Lower leg skin (tissue), 4 donors: ENCODE data around the gene PRL. TPM values are rescaled to one million over a fixed set of nuclear protein-coding genes. Genes with fewer than 3 reads are reported as not detected.

ENCODE experiments used
- DNase-seq, 2 donors: peaks; one replicate each; pipeline ENCODE4 v3.0.0-alpha.2; 2019; ENCODE audit warnings: low spot score in 2 of 2
- H3K4me3 ChIP-seq: fragments of 200-600 bp; sonication (generic); 2 replicates; pipeline ENCODE4 v1.5.1; 2017; ENCODE audit warnings: mild to moderate bottlenecking, low read depth; ENCODE audit not compliant: poor library complexity, severe bottlenecking
- POLR2A ChIP-seq, 2 donors: fragments of 450-650 bp; IDR thresholded peaks; one replicate each; pipeline ENCODE4 v1.6.1; 2016 to 2017; ENCODE audit warnings: antibody characterized with exemption in 2 of 2, mild to moderate bottlenecking in 1 of 2, moderate library complexity in 1 of 2
- WGBS, 2 donors: methylation state at CpG; one replicate each; pipeline ENCODE4 v1.1.5; 2018; 5-methylcytosine and 5-hydroxymethylcytosine counted together
- intact Hi-C: fragments of 100-400 bp; cut with DNase I; formaldehyde crosslinking; loops from one replicate; pipeline ENCODE4 v1.15.0; 2023; ENCODE audit warnings: low total_unique reads
- total RNA-seq, 4 donors: library from RNA; depleted of rRNA; stranded (reverse); fragments of >200 nt; gene quantifications; one replicate each; pipeline ENCODE4 v1.1.0, GENCODE V29; 2016
- TF ChIP-seq, protein P1 (sequence below), 3 donors: fragments of 450-650 bp; IDR thresholded peaks; one replicate each; pipeline ENCODE4 v1.5.1; 2016; ENCODE audit warnings: antibody characterized with exemption in 3 of 3, mild to moderate bottlenecking in 3 of 3, moderate library complexity in 2 of 3

Gene PRL
- total RNA-seq = not detected

DNA sequence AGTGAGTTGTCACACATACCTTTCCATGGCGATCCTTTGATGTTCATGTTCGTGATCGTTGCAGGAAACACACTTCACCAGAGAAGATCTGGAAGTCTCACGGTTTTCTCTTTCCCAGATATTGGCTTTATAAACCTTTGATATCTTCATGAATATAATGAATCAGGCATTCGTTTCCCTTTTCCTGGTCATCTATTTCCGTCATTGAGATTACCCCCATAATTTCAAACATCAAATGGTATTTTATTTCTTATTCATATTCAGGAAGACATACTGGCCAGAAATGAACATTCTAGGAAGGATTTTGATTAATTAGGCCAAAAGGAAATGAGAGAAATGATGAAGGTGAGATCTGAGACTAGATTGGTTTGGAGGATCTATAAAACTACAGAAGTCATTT is at the start of gene PRL:
PRL (minus strand) TSS at position 101 of the 400 bp plus-strand sequence; CDS start at position 47, 54 bp downstream.
- TF ChIP-seq, protein P1, sequence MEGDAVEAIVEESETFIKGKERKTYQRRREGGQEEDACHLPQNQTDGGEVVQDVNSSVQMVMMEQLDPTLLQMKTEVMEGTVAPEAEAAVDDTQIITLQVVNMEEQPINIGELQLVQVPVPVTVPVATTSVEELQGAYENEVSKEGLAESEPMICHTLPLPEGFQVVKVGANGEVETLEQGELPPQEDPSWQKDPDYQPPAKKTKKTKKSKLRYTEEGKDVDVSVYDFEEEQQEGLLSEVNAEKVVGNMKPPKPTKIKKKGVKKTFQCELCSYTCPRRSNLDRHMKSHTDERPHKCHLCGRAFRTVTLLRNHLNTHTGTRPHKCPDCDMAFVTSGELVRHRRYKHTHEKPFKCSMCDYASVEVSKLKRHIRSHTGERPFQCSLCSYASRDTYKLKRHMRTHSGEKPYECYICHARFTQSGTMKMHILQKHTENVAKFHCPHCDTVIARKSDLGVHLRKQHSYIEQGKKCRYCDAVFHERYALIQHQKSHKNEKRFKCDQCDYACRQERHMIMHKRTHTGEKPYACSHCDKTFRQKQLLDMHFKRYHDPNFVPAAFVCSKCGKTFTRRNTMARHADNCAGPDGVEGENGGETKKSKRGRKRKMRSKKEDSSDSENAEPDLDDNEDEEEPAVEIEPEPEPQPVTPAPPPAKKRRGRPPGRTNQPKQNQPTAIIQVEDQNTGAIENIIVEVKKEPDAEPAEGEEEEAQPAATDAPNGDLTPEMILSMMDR (IDR thresholded peaks at IDR 0.05) = no peak
- no peak for TF ChIP-seq POLR2A (IDR thresholded peaks at IDR 0.05)
- intact Hi-C loops = no loop called here
- H3K4me3 ChIP-seq = no peak within 1 kb of the TSS
- 86 to 90% methylated on average over 6 of the region's 6 CpGs for WGBS, 2 donors
- no peak for DNase-seq

DNA sequence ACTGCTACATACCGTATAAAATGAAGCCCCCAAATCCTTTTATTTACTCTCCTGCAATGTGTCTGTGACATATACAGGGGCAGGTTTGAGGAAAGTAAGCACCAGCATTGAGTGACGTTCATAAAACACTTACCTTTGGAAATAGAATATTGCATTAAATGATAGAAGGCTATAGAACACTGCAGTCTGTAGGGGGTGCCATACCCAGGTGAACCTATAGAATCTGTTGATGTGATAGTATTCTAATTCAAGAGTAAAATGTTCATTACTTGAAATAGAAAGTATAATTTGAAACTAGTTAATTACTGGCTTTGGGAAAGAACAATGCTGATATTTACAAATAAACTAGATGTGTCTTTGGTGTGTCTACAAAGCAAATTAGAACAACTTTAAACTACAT is 47.0 kb upstream of the PRL start:
- intact Hi-C loops = no loop called here
- no peak for DNase-seq
- no peak overlapping the region for H3K4me3 ChIP-seq
- 92 to 97% methylated on average over 2 of the region's 2 CpGs for WGBS, 2 donors
- TF ChIP-seq, protein P1 (IDR thresholded peaks at IDR 0.05) = no peak
- no peak for TF ChIP-seq POLR2A (IDR thresholded peaks at IDR 0.05)

DNA sequence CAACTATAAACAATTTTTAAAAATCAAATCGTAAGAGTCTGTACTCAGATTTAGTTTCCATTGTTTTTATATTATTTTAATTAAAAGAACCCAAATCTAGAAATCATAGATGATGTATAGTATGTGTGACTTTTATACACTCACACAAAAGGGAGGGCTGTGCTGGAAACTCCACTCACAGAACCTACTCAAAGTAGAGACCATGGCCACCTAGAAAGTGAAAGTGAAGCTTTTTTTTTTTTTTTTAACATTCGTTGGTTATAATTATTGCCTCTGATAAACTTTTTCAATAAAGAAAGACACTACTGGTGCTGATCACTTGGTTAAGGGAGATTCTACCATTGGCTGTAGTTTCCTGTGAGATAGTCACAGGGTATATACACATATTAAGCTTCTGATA is 37.9 kb upstream of the PRL start:
- 57 to 60% methylated on average over 2 of the region's 2 CpGs for WGBS, 2 donors

DNA sequence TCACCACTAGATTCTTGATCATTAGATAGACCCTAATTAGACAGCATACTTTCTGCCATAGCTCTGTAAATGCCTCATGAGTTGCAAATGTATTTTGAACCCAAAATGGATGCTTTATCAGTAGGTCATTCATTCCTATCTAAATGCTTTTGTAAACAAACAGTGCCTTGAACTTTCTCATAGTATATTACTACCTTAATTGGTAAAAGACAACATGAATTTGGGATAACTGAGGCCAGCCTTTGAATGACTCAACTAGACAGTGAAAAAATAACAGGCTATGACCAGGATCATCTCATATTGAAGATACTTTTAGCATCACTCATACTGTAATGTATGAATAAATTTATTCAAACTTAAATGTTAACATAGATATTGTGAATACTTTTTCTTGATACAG is 37.0 kb upstream of the PRL start:
- TF ChIP-seq POLR2A (IDR thresholded peaks at IDR 0.05) = no peak
- TF ChIP-seq, protein P1 (IDR thresholded peaks at IDR 0.05) = no peak
- H3K4me3 ChIP-seq = no peak overlapping the region
- no peak for DNase-seq
- intact Hi-C loops = no loop called here

More for the DNA sequence above, 37.9 kb upstream of the PRL start:
- intact Hi-C loops = no loop called here
- no peak for DNase-seq
- H3K4me3 ChIP-seq = no peak overlapping the region
- TF ChIP-seq, protein P1 (IDR thresholded peaks at IDR 0.05) = no peak
- no peak for TF ChIP-seq POLR2A (IDR thresholded peaks at IDR 0.05)

DNA sequence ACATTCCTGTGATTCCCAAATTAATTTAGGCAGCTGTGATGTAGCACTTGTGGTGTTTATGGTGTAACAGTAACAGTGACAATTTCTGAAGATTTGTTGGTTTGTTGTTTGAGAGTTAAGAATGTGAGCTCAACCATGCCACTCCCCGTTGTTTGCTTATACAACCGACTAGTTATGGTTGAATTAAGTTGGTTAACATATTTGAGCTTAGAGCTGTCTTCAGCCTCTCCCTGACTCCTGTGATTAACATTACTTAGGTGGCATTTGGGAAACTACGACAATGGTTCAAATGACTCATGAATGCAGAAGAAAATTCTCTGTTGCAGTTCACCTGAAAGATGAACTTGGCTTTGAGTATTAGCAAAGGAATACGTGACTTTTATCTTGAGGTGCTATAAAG is 35.9 kb upstream of the PRL start:
- no peak overlapping the region for H3K4me3 ChIP-seq
- TF ChIP-seq, protein P1 (IDR thresholded peaks at IDR 0.05) = no peak
- TF ChIP-seq POLR2A (IDR thresholded peaks at IDR 0.05) = no peak
- intact Hi-C loops = no loop called here
- DNase-seq = no peak
- 73 to 81% methylated on average over 4 of the region's 4 CpGs for WGBS, 2 donors

DNA sequence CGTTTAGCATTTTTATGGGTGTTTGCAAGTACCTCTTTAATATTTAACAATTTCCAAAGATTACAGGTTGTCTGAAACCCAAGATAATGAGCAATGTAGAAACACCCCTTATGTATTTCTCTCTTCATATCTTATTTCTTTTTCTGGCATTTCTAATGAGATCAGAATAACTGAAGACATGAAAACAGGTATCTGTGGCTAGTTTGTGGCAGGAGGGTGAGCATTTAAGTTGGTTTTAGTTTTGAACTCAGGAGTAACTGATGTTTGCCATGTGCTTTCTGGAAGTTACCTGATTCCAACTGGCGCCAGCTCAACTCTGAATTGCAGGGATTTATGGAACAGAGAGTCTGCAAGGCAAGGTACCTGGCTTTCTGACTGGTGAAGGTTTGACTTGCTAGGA is 35.4 kb upstream of the PRL start:
- TF ChIP-seq, protein P1 (IDR thresholded peaks at IDR 0.05) = no peak
- no peak for TF ChIP-seq POLR2A (IDR thresholded peaks at IDR 0.05)
- no peak for DNase-seq
- WGBS, 2 donors = 82 to 87% methylated on average over 2 of the region's 2 CpGs
- H3K4me3 ChIP-seq = no peak overlapping the region
- intact Hi-C loops = no loop called here
